Measurements from ENCODE around the gene PPP1R2C. TPM values are rescaled to one million over a fixed set of nuclear protein-coding genes. Genes with fewer than 3 reads are reported as not detected.

The PPP1R2C gene
- total and polyA plus RNA-seq, 8 donors = not detected

DNA sequence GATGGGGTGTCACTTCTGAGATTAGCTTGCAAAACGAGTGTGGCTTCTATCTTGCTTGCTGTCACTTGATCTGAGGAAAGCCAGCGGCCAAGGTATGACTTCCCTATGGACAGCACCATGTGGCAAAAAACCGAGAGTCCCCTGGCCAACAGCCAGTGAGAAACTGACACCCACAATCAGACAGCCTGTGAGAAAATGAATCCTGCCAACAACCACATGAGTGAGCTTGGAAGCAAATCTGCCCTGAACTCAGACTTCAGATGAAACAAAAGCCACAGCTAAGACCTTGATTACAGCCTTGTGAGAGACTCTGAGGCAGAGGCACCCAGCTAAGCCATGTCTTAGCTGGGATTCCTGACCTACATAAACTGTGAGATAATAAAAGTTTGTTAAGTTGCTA is 45.5 kb downstream of the PPP1R2C start:
- DNase-seq = peak in 1 of 2 donors; percentile 9
- TF ChIP-seq EP300 (IDR thresholded peaks at IDR 0.05) (no peak), POLR2AphosphoS5 (IDR thresholded peaks at IDR 0.05) (no peak), CTCF (IDR thresholded peaks at IDR 0.05) (no peak), POLR2A (IDR thresholded peaks at IDR 0.05) (no peak)
- H3K9me3 ChIP-seq = no peaks in the 10 kb centered on the region
- H3K27ac ChIP-seq = no peak overlapping the region
- intact Hi-C loops (cut with DNase I; ENCODE audit: low total_unique reads) = no loop called here
- H3K4me1 ChIP-seq = no peaks in the 10 kb centered on the region
- no peaks in the 10 kb centered on the region for H3K27me3 ChIP-seq
- no peaks in the 10 kb centered on the region for H3K36me3 ChIP-seq
- WGBS, 5 donors = 33 to 72% (median 43%) methylated on average over 2 to 3 of the region's 3 CpGs
- no peak overlapping the region for H3K4me3 ChIP-seq

Measured in stomach (tissue), 9 donors.